GM12891 (cell line): Measurements from ENCODE around the gene EZH1.
A peak's percentile ranks its signal among the peaks of the same experiment; 100 is the strongest.
"Not testable (repeated sequence)": the region's sequence is repeated elsewhere in the genome, so short reads cannot be mapped to it uniquely, and the experiment has no call there.

ENCODE experiments used
- DNase-seq: peaks from one replicate; pipeline ENCODE4 v3.0.0; 2011; ENCODE audit warnings: low spot score; ENCODE audit not compliant: insufficient read length
- FAIRE-seq: peaks from 2 replicates; lab custom pipeline; 2011; peaks lifted over from hg19 to GRCh38; lab: Jason Lieb, UNC
- PAX5 ChIP-seq: IDR thresholded peaks from 2 replicates; pipeline ENCODE4 v1.6.1; 2011; ENCODE audit warnings: low read length, moderate library complexity, mild to moderate bottlenecking; ENCODE audit not compliant: insufficient read depth, severe bottlenecking
- POLR2A ChIP-seq: IDR thresholded peaks from 2 replicates; pipeline ENCODE4 v1.6.1; 2011; ENCODE audit warnings: low read depth, low read length, control low read depth
- POLR2AphosphoS5 ChIP-seq: IDR thresholded peaks from 2 replicates; pipeline ENCODE4 v1.6.1; 2011; ENCODE audit warnings: low read depth, low read length, control low read depth
- POU2F2 ChIP-seq: IDR thresholded peaks from 2 replicates; pipeline ENCODE4 v1.6.1; 2011; ENCODE audit warnings: low read depth, mild to moderate bottlenecking, control low read depth, low read length, moderate library complexity
- SPI1 ChIP-seq: IDR thresholded peaks from 2 replicates; pipeline ENCODE4 v1.6.1; 2011; ENCODE audit warnings: low read depth, low read length, control low read depth
- TAF1 ChIP-seq: IDR thresholded peaks from 2 replicates; pipeline ENCODE4 v1.6.1; 2011; ENCODE audit warnings: low read depth, low read length, control low read depth

The EZH1 gene

DNA sequence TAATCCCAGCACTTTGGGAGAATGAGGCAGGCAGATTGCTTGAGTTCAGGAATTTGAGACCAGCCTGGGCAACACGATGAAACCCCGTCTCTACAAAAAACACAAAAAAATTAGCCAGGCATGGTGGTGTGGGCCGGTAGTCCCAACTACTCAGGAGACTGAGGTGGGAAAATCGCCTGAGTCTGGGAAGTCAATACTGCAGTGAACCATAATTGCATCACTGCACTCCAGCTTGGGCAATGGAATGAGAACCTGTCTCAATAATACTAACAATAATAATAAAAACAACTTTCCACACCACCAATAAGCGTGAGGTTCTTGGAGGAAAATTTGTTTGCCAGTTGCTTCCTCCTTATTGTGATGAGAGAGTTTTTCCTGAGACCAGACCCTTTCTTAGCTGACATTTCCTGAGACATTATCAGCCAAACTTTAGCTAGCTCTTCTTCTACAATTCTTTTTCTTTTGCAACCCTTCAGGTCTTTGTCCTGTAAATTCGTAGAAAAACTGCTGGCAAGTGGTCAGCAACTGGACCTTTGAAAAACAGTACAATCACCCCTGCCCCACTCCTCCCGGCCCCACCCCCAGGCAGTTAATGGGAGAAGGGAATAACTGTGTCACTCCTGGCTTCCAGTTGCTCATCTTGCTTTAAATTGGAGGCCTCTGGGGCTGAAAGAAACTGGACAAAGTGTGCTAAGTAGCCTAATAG, 3.5 kb upstream of the EZH1 start:
- TF ChIP-seq PAX5 = no peak
- no peak for TF ChIP-seq SPI1
- TF ChIP-seq POLR2AphosphoS5 = no peak
- TF ChIP-seq TAF1 = no peak
- no peak for TF ChIP-seq POU2F2
- TF ChIP-seq POLR2A = no peak
- DNase-seq = no peak
- no peak for FAIRE-seq

DNA sequence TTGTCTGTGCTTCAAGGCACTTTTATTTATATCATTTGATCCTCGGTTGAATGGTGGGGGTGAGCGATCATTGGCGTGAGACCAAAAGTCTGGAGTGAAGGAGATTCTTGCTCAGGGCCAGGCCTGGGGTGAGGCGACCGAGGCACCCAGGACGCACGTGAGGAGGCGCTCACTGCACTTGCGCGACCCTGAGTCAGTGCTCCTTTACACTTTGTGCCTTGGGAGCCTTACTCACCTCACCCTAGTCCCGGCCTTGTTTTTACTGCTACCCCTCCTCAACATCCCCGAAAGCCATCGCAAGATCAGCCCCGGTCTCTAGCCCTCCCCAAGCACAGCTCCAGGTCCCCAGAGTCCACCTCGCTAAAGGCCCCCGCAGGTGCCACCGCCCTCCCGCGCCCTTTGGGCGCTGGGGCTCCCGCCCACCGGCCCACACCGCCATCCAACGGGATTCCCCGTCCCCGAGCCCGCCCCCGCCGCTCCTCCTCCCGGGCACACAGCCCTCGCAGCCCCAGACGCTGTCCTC, 496 bp downstream of the EZH1 start:
- TF ChIP-seq POU2F2 (no peak), POLR2AphosphoS5 (no peak), POLR2A (no peak), PAX5 (no peak), SPI1 (no peak), TAF1 (no peak)
- DNase-seq (peak; percentile 56), FAIRE-seq (no peak)

DNA sequence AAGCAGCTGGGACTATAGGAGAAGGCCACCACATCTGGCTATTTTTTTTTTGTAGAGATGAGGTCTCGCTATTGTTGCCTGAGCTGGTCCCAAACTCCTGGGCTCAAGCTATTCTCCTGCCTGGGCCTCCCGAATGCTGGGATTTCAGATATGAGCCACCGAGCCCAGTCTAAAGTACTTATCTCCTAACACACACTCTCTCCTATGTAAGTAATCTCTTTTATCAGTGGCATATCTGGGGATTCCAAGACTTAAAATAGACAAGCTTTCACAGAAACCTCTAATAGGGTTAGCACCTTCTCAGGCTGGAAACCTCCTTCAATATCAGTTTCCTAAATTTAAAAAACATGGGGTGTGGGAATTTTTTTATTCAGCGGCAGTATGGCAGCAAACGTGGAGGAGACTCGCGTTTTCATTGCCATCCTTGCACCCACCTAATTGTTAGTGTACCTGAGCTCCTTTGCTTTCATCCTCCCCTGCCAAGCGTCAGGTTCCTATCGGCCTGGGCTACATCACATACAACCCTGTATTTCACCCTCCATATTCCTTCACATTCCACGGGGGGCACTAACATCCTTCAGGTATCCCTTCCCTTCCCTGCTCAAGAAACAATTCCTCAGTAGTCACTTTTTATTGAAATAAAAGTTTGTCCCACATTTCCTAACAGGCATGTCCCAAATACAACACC, 1.1 kb downstream of the EZH1 start:
- no peak for TF ChIP-seq POLR2AphosphoS5
- TF ChIP-seq PAX5 = no peak
- TF ChIP-seq SPI1 = no peak
- TF ChIP-seq POLR2A = no peak
- no peak for TF ChIP-seq POU2F2
- TF ChIP-seq TAF1 = no peak
- no peak for DNase-seq
- no peak for FAIRE-seq

DNA sequence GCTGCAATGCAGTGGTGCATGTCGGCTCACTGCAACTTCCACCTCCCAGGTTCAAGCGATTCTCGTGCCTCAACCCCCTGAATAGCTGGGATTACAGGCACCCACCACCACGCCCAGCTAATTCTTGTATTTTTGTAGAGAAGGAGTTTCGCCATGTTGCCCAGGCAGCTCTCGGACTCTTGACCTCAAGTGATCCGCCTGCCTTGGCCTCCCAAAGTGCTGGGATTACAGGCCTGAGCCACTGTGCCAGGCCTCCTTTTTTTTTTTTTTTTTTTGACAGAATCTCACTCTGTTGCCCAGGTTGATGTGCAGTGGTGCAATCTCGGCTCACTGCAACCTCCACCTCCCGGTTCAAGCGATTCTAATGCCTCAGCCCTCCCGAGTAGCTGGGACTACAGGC, 1.9 kb downstream of the EZH1 start:
- not testable (repeated sequence) for FAIRE-seq, DNase-seq

DNA sequence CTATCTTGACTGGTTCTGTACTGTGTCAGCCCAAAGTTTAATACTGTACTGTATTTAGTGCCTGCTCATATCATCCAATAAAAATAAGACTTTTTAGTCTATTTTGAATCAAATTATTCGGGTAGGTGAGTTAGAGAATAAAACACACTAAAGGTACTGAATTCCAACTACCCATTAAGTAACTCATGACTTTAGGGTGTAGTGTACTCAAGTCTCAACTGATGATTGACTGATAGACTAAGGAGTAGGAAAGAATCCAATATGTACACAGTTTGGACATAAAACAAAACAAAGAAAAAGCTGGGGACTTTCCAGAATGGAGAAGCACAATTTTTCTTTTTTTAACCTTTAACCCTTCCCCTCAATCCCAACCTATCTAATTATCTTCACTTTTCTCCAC, 4.1 kb downstream of the EZH1 start:
- DNase-seq = no peak
- TF ChIP-seq POLR2AphosphoS5 = no peak
- TF ChIP-seq TAF1 = no peak
- FAIRE-seq = no peak

DNA sequence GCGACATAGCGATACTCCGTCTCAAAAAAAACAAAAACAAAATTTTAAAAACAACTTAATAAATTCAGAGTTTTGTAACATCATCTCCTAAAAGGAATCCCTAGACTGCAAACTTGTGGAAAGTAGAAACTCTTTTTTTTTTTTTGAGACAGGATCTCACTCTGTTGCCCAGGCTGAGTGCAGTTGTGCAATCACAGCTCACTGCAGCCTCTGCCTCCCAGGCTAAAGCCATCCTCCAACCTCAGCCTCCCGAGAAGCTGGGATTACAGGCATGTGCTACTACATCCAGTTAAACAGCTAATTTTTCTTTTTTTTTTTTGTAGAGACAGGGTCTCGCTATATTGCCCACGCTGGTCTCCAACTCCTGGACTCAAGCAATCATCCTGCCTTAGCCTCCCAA, 19.7 kb downstream of the EZH1 start:
- FAIRE-seq (no peak), DNase-seq (no peak)
- TF ChIP-seq PAX5 (no peak), POU2F2 (no peak), POLR2A (no peak), TAF1 (no peak), POLR2AphosphoS5 (no peak), SPI1 (no peak)

DNA sequence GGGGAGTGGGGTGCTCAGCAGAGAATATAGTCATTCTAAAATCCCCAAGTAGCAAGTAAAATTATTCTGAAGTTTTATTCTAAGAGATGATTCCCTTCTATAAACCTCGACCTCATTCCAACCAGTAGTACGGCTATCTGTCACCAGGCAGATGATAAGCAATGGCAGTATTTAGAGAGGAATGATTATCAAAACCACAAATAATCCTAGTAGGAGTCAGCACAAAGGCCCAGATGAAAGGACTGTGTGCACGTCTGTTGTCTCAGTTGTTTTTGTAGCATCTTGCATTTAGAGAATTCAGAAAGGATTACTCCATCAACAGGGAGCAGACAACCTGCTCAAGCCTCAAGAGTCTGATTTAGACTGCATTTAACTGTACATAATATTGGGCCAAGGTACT, 21.2 kb downstream of the EZH1 start:
- FAIRE-seq (no peak), DNase-seq (no peak)
- TF ChIP-seq PAX5 = no peak
- no peak for TF ChIP-seq POLR2A
- TF ChIP-seq POU2F2 = no peak
- TF ChIP-seq SPI1 = no peak
- no peak for TF ChIP-seq POLR2AphosphoS5
- no peak for TF ChIP-seq TAF1

DNA sequence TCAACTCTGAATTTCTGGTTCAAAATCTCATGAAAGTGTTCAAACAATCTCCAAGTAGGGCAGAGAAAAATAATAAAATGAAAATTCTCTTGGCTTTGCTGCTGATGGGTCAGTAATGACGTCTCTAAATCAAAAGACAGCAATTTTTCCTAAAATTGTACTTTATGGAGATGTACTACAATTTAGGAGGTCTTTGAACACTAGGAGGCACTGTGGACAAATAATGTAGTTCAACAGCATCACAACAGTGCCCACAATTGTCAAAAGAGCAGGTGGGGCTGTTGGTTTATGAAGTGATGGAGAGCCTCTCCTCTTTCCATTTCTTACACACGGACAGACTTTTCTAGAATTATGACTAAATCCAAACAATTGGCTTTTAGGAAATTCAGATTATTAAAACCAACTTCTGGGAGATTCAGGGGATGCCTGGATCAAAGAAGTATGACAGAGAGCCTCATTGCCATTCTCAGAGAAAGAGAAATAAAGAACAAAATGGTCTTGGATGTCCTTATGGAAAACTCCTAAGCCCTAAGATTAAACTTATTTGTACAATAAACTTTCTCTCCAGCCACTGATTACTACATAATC, 23.8 kb downstream of the EZH1 start:
- no peak for DNase-seq
- no peak for TF ChIP-seq POLR2AphosphoS5
- TF ChIP-seq POLR2A = no peak
- peak; percentile 81 for FAIRE-seq

DNA sequence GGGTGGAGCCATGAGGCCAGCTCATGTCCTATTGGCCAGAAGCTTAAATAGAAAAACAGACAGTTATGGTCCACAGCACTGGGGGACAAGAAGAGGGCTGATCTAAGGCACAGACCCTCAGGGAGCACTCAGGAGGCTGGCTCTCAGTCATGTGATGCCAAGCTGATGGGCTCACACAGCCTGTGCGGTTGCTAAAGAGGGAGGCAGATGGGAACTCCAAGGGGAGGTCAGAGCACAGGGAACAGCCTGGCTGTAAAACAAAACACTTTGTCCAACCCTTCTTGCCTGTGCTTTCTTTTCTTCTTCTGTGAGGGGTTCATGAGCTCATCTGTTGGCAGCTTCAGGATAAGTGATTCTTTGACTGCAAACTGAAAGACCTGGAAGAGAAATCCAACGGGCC, 35.3 kb downstream of the EZH1 start:
- DNase-seq (no peak), FAIRE-seq (no peak)
- no peak for TF ChIP-seq PAX5
- no peak for TF ChIP-seq POLR2AphosphoS5
- no peak for TF ChIP-seq POLR2A
- no peak for TF ChIP-seq TAF1
- no peak for TF ChIP-seq SPI1
- TF ChIP-seq POU2F2 = no peak

DNA sequence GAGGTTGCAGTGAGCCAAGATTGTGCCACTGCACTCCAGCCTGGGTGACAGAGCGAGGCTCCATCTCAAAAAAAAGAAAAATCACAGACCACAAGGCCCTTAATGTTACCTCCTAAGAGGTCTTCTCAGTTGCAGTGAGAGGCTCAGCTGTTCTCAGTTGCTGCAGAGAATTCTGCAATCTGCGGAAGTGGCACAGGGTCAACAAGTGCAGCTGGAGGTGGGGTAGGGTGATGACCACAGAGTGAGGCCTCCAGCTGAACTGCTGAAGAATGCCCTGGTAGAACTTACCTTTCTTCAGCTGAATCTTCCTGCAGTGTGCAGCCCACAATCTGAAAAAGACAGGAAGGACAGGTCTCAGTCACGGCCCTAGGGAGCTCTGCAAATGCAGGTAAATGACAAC, 36.3 kb downstream of the EZH1 start:
- FAIRE-seq (no peak), DNase-seq (no peak)

More for the DNA sequence above, 36.3 kb downstream of the EZH1 start:
- TF ChIP-seq SPI1 = no peak
- TF ChIP-seq PAX5 = no peak
- no peak for TF ChIP-seq TAF1
- TF ChIP-seq POLR2A = no peak
- no peak for TF ChIP-seq POU2F2
- TF ChIP-seq POLR2AphosphoS5 = no peak
